NCI-H345 (cell line): ENCODE measurements around the gene CRYBG2.
"Not testable (repeated sequence)": the region's sequence is repeated elsewhere in the genome, so short reads cannot be mapped to it uniquely, and the experiment has no call there.

Experiments used
- DNase-seq: peaks from one replicate; lab custom pipeline; 2025; lab: John Stamatoyannopoulos, UW

The CRYBG2 gene

GRCh38 chr1:26350701-26351589 is 3.0 kb downstream of the CRYBG2 start:
- no peak for DNase-seq

GRCh38 chr1:26350343-26350700 is 3.6 kb downstream of the CRYBG2 start:
- DNase-seq = no peak

GRCh38 chr1:26349877-26350244 is 4.1 kb downstream of the CRYBG2 start:
- no peak for DNase-seq

GRCh38 chr1:26349188-26349876 is 4.6 kb downstream of the CRYBG2 start:
- DNase-seq = no peak

- DNase-seq = no peak
Measured at GRCh38 chr1:26346274-26347033, 7.5 kb downstream of the CRYBG2 start.

- no peak for DNase-seq
Measured at GRCh38 chr1:26345718-26346117, 8.2 kb downstream of the CRYBG2 start.

- no peak for DNase-seq
Measured at GRCh38 chr1:26344147-26344920, 9.6 kb downstream of the CRYBG2 start.

GRCh38 chr1:26340047-26340481 is 13.9 kb downstream of the CRYBG2 start:
- no peak for DNase-seq

GRCh38 chr1:26338670-26339069 is 15.3 kb downstream of the CRYBG2 start:
- no peak for DNase-seq

GRCh38 chr1:26337625-26338024 is 16.3 kb downstream of the CRYBG2 start:
- no peak for DNase-seq

GRCh38 chr1:26337206-26337535 is 16.8 kb downstream of the CRYBG2 start:
- DNase-seq = no peak

GRCh38 chr1:26336477-26337205 is 17.3 kb downstream of the CRYBG2 start:
- peak; percentile 93 for DNase-seq

- DNase-seq = peak; percentile 40
Measured at GRCh38 chr1:26335774-26336476, 18.0 kb downstream of the CRYBG2 start.

- not testable (repeated sequence) for DNase-seq
Measured at GRCh38 chr1:26333312-26333711, 20.6 kb downstream of the CRYBG2 start.

- no peak for DNase-seq
Measured at GRCh38 chr1:26330276-26330675, 23.7 kb downstream of the CRYBG2 start.

- DNase-seq = not testable (repeated sequence)
Measured at GRCh38 chr1:26329380-26329779, 24.6 kb downstream of the CRYBG2 start.

- DNase-seq = peak; percentile 9
Measured at GRCh38 chr1:26328597-26328996, 25.3 kb downstream of the CRYBG2 start.

GRCh38 chr1:26327956-26328362 is 26.0 kb downstream of the CRYBG2 start:
- DNase-seq = peak; percentile 87

GRCh38 chr1:26324550-26324949 is 29.4 kb downstream of the CRYBG2 start:
- DNase-seq = no peak

- DNase-seq = no peak
Measured at GRCh38 chr1:26323382-26323781, 30.5 kb downstream of the CRYBG2 start.

GRCh38 chr1:26322042-26322331 is 31.9 kb downstream of the CRYBG2 start:
- DNase-seq = no peak
